WTC11 (cell line): ENCODE data around the gene LLGL2.

Source experiments
- CTCF ChIP-seq: fragments of 200-600 bp; IDR thresholded peaks from 2 replicates; pipeline ENCODE4 v1.8.0; 2022; ENCODE audit warnings: antibody characterized with exemption
- E2F1 ChIP-seq: sonication (generic); formaldehyde crosslinking; IDR thresholded peaks from 2 replicates; pipeline ENCODE4 v1.8.0; 2022; ENCODE audit warnings: mild to moderate bottlenecking, missing genetic modification reagents
- ZNF263 ChIP-seq: sonication (generic); formaldehyde crosslinking; IDR thresholded peaks from 2 replicates; pipeline ENCODE4 v1.8.1; 2022; ENCODE audit warnings: low read depth, mild to moderate bottlenecking, moderate library complexity, missing genetic modification reagents
- ZNF671 ChIP-seq: fragments of 250-450 bp; sonication (Bioruptor Pico); IDR thresholded peaks from 2 replicates; pipeline ENCODE4 v1.8.0; 2021; ENCODE audit warnings: mild to moderate bottlenecking
- TF ChIP-seq, protein P1 (sequence below): sonication (generic); formaldehyde crosslinking; IDR thresholded peaks from 2 replicates; pipeline ENCODE4 v1.8.0; 2022; ENCODE audit warnings: mild to moderate bottlenecking, missing genetic modification reagents

DNA sequence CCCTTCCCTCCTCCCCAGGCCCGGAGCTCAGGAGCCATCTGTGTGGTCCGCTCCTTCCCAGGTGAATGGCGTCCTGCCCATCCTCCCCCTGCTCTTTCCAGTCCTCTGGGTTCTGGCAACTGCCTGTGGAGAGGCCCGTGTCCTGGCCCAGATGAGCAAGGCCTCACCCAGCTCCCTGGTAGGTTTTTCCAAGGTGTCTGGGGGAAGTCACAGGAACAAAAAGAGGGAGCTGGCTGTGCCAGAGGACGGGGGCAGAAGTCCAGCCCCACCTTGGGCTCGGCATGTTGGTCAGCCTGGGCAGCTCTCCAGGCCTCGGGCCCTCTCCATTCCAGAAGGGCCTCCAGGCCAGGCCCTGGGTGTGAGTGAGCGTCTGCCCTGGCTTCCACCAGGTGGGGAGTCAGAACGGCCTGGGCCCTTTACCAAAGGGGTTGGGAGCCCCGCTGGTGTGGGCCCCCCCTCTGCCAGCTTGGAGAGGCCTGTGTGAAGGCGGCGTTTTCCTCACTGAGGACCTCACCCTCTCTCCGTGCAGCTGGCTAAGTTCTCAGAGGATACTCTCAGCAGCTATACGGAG is 35.2 kb upstream of the LLGL2 start:
- TF ChIP-seq CTCF (no peak), E2F1 (CRISPR knock-in tag) (no peak), ZNF671 (no peak), ZNF263 (no peak)
- TF ChIP-seq, protein P1, sequence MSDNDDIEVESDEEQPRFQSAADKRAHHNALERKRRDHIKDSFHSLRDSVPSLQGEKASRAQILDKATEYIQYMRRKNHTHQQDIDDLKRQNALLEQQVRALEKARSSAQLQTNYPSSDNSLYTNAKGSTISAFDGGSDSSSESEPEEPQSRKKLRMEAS (CRISPR knock-in tag) = no peak
